Endothelial cell of umbilical vein (primary cell): Measurements from ENCODE around the gene P2RY2. TPM values are rescaled to one million over a fixed set of nuclear protein-coding genes. Genes with fewer than 3 reads are reported as not detected.

Experiments used
- BruUV-seq: library from RNA; stranded (reverse); fragments of 400-500 nt; replicated peaks from 2 replicates; lab custom pipeline; 2021; lab: Mats Ljungman, UMichigan
- CTCF ChIA-PET: fragments of 300-600, 350-600 bp; sonication (Branson Sonifier 250); formaldehyde crosslinking; loops from one replicate; lab custom pipeline; 2021; ENCODE audit warnings: antibody characterized with exemption, inconsistent platforms; lab: Charles Lee
- POLR2A ChIA-PET: fragments of 300-600, 350-600 bp; sonication (Branson Sonifier 250); formaldehyde crosslinking; loops from one replicate; lab custom pipeline; 2021; ENCODE audit warnings: antibody characterized with exemption, inconsistent platforms; lab: Charles Lee
- DNase-seq: peaks from one replicate; pipeline ENCODE4 v3.0.0-alpha.2; 2011; ENCODE audit warnings: low read depth, low spot score
- FAIRE-seq: peaks from 2 replicates; lab custom pipeline; 2011; peaks lifted over from hg19 to GRCh38; lab: Jason Lieb, UNC
- H2AFZ ChIP-seq: 2 replicates; pipeline ENCODE4 v1.6.0; 2012; ENCODE audit warnings: low read depth, low read length, control low read depth, inconsistent platforms
- H3K27ac ChIP-seq: 2 replicates; pipeline ENCODE4 v1.5.1; 2011; ENCODE audit warnings: low read depth, mild to moderate bottlenecking, control low read depth, low read length, moderate library complexity; ENCODE audit not compliant: insufficient read depth
- H3K27me3 ChIP-seq, 2 experiments: 2 replicates each; pipeline versions ENCODE4 v1.6.0 to v1.6.1; 2011; ENCODE audit warnings: low read length in 2 of 2, mixed read lengths in 1 of 2; ENCODE audit not compliant: control insufficient read depth in 2 of 2, insufficient read depth in 2 of 2
- H3K36me3 ChIP-seq, 2 experiments: 2 replicates in 1 of 2; 3 replicates in 1 of 2; pipeline ENCODE4 v1.5.1; 2011; ENCODE audit warnings: low read length in 2 of 2, mild to moderate bottlenecking in 1 of 2, moderate library complexity in 1 of 2; ENCODE audit not compliant: control insufficient read depth in 2 of 2, insufficient read depth in 2 of 2; ENCODE audit errors: extremely low read depth in 1 of 2
- H3K4me1 ChIP-seq: 3 replicates; pipeline ENCODE4 v1.5.1; 2011; ENCODE audit warnings: mild to moderate bottlenecking, low read length; ENCODE audit not compliant: control insufficient read depth, insufficient read depth; ENCODE audit errors: extremely low read depth
- H3K4me2 ChIP-seq: 2 replicates; pipeline ENCODE4 v1.6.1; 2011; ENCODE audit warnings: low read length, control low read depth, mixed read lengths; ENCODE audit not compliant: insufficient read depth
- H3K4me3 ChIP-seq, 3 experiments: fragments of 200-600 bp in 1 of 3; sonication (generic), shearing (Covaris generic) in 1 of 3; replicated peaks in 1 of 3; 2 replicates each; pipeline ENCODE4 v1.5.1; 2011 to 2016; ENCODE audit warnings: control low read depth in 3 of 3, low read length in 3 of 3, mild to moderate bottlenecking in 2 of 3, inconsistent platforms in 1 of 3, low read depth in 1 of 3, moderate library complexity in 1 of 3; ENCODE audit not compliant: insufficient read depth in 1 of 3
- H3K79me2 ChIP-seq: 2 replicates; pipeline ENCODE4 v1.6.0; 2012; ENCODE audit warnings: low read length, inconsistent platforms; ENCODE audit not compliant: control insufficient read depth, insufficient read depth
- H3K9ac ChIP-seq: replicated peaks from 2 replicates; pipeline ENCODE3; 2011; ENCODE audit warnings: low read length, control low read depth; ENCODE audit not compliant: insufficient read depth; ENCODE audit errors: extremely low read depth
- H3K9me1 ChIP-seq: replicated peaks from 3 replicates; pipeline ENCODE4 v1.6.0; 2011; ENCODE audit warnings: mild to moderate bottlenecking, low read length; ENCODE audit not compliant: control insufficient read depth, insufficient read depth; ENCODE audit errors: extremely low read depth
- H3K9me3 ChIP-seq: replicated peaks from 2 replicates; pipeline ENCODE4 v1.5.1; 2012; ENCODE audit warnings: low read length, inconsistent platforms; ENCODE audit not compliant: control insufficient read depth, insufficient read depth
- H4K20me1 ChIP-seq: replicated peaks from 2 replicates; pipeline ENCODE3; 2011; ENCODE audit warnings: mild to moderate bottlenecking, low read length; ENCODE audit not compliant: control insufficient read depth, insufficient read depth; ENCODE audit errors: extremely low read depth
- EZH2 ChIP-seq: IDR thresholded peaks from 2 replicates; pipeline ENCODE4 v1.6.1; 2012; ENCODE audit warnings: borderline replicate concordance, low read depth, mild to moderate bottlenecking, moderate library complexity, low read length, inconsistent platforms; ENCODE audit not compliant: severe bottlenecking
- FOS ChIP-seq: IDR thresholded peaks from 2 replicates; pipeline ENCODE4 v1.6.1; 2011; ENCODE audit warnings: mild to moderate bottlenecking, low read length, moderate library complexity, borderline replicate concordance; ENCODE audit not compliant: insufficient read depth
- GATA2 ChIP-seq: IDR thresholded peaks from 2 replicates; pipeline ENCODE4 v1.7.0; 2011; ENCODE audit warnings: low read depth, mild to moderate bottlenecking, moderate library complexity, mixed read lengths, low read length; ENCODE audit not compliant: insufficient read length, insufficient read depth
- JUN ChIP-seq: IDR thresholded peaks from 2 replicates; pipeline ENCODE4 v1.6.1; 2011; ENCODE audit warnings: borderline replicate concordance, low read depth; ENCODE audit not compliant: insufficient read length, insufficient read depth
- MYC ChIP-seq: IDR thresholded peaks from one replicate; pipeline ENCODE4 v1.6.1; 2011; ENCODE audit warnings: mild to moderate bottlenecking, low read depth, low read length
- POLR2A ChIP-seq: IDR thresholded peaks from 2 replicates; pipeline ENCODE4 v1.6.1; 2012; ENCODE audit warnings: low read depth, mild to moderate bottlenecking, control low read depth, low read length
- POLR2AphosphoS5 ChIP-seq: IDR thresholded peaks from 2 replicates; pipeline ENCODE4 v1.6.1; 2012; ENCODE audit warnings: low read depth, mild to moderate bottlenecking, control low read depth, low read length, moderate library complexity; ENCODE audit not compliant: insufficient read depth
- dilution Hi-C: fragments of 300-500 bp; cut with MboI; formaldehyde crosslinking; loops from one replicate; pipeline ENCODE4 v1.15.0; 2019; ENCODE audit warnings: low sequenced_read_pairs; ENCODE audit not compliant: extremely low pct_ligation_motif_present
- intact Hi-C: fragments of 100-400 bp; cut with micrococcal nuclease; formaldehyde crosslinking; loops from one replicate; pipeline ENCODE4 v1.10.0; 2022
- polyA plus RNA-seq, 4 experiments: library from polyadenylated mRNA; depleted of rRNA in 3 of 4; stranded (reverse) in 3 of 4; unstranded in 1 of 4; fragments of >200 nt; gene quantifications; 2 replicates each; pipeline versions ENCODE4 v1.2.1 to v1.2.3, GENCODE V29; 2011 to 2012; ENCODE audit warnings: missing spikeins in 1 of 4
- total RNA-seq: library from RNA; stranded (reverse); gene quantifications from 2 replicates; pipeline ENCODE4 v1.2.3, GENCODE V29; 2021
- TF ChIP-seq, protein P1 (sequence below), 2 donors: IDR thresholded peaks; 1 replicate in 1 of 2; 2 replicates in 1 of 2; pipeline ENCODE4 v1.5.1; 2011; ENCODE audit warnings: low read length in 2 of 2, mild to moderate bottlenecking in 2 of 2, moderate library complexity in 2 of 2, control low read depth in 1 of 2, inconsistent platforms in 1 of 2, low read depth in 1 of 2; ENCODE audit not compliant: insufficient read depth in 1 of 2; ENCODE audit errors: extremely low read depth in 1 of 2
- TF ChIP-seq, protein P2 (sequence below): IDR thresholded peaks from 2 replicates; pipeline ENCODE4 v1.6.1; 2011; ENCODE audit not compliant: insufficient read depth, insufficient read length

The P2RY2 gene
- total and polyA plus RNA-seq, 2 donors (not counting 3 experiments of a cell fraction or from before 2014, with no cell fraction given) = 4.8 to 5.6 TPM

DNA sequence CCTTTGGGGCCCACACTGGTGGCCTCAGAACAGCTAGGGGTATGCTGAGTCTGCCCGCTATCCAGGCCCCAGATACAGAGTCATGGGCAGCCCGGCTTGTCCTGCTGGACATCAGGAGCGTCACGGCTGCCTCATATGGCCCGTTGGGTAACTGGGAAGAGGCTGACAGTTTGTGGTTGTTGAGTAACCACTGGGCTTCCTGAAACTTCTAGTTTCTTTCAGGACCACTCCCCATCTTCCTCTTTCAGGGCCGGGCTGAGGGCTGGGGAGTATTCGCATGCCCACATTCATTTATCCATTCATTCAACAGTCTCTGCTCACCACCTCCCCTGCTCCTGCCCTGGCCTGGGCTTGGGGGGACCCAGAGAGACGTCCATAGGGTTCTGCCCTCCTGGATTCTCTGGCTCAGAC lies 13.4 kb upstream of the P2RY2 start:
- TF ChIP-seq GATA2 (no peak), POLR2A (no peak), FOS (no peak), EZH2 (no peak), MYC (no peak), JUN (no peak), POLR2AphosphoS5 (no peak)
- TF ChIP-seq, protein P1, sequence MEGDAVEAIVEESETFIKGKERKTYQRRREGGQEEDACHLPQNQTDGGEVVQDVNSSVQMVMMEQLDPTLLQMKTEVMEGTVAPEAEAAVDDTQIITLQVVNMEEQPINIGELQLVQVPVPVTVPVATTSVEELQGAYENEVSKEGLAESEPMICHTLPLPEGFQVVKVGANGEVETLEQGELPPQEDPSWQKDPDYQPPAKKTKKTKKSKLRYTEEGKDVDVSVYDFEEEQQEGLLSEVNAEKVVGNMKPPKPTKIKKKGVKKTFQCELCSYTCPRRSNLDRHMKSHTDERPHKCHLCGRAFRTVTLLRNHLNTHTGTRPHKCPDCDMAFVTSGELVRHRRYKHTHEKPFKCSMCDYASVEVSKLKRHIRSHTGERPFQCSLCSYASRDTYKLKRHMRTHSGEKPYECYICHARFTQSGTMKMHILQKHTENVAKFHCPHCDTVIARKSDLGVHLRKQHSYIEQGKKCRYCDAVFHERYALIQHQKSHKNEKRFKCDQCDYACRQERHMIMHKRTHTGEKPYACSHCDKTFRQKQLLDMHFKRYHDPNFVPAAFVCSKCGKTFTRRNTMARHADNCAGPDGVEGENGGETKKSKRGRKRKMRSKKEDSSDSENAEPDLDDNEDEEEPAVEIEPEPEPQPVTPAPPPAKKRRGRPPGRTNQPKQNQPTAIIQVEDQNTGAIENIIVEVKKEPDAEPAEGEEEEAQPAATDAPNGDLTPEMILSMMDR (IDR thresholded peaks at IDR 0.05; ENCODE audit: extremely low read depth in 1 of 2, insufficient read depth in 1 of 2, low read depth in 1 of 2, low read length in 2 of 2) = no peak
- TF ChIP-seq, protein P2, sequence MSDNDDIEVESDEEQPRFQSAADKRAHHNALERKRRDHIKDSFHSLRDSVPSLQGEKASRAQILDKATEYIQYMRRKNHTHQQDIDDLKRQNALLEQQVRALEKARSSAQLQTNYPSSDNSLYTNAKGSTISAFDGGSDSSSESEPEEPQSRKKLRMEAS = no peak
- Histone ChIP-seq H3K4me1 (no peaks in the 10 kb centered on the region), H3K4me3 (no peak overlapping the region), H3K9me3 (no peaks in the 10 kb centered on the region), H4K20me1 (no peaks in the 10 kb centered on the region), H3K9ac (no peak overlapping the region), H3K9me1 (no peaks in the 10 kb centered on the region), H2AFZ (no peak overlapping the region), H3K27ac (no peak overlapping the region), H3K27me3 (no peaks in the 10 kb centered on the region), H3K4me2 (no peak overlapping the region), H3K36me3 (no peaks in the 10 kb centered on the region), H3K79me2 (no peaks in the 10 kb centered on the region)
- dilution Hi-C loops (no loop called here), intact Hi-C loops (no loop called here)
- FAIRE-seq = no peak
- ChIA-PET CTCF (no interaction called here), POLR2A (no interaction called here)
- no peak for DNase-seq
- BruUV-seq = no TSS peak
